MCF 10A (cell line): Measurements from ENCODE around the gene TCTN1. TPM values are rescaled to one million over a fixed set of nuclear protein-coding genes. Genes with fewer than 3 reads are reported as not detected.

Source experiments
- BruUV-seq: library from RNA; stranded (reverse); fragments of 400-500 nt; replicated peaks from 2 replicates; lab custom pipeline; 2021; lab: Mats Ljungman, UMichigan
- CTCF ChIA-PET: fragments of 300-600 bp; sonication (Branson Sonifier 250); formaldehyde crosslinking; extraction: SDS; loops from one replicate; lab custom pipeline; 2021; ENCODE audit warnings: antibody characterized with exemption, inconsistent platforms; lab: Yijun Ruan, JAX
- POLR2A ChIA-PET: fragments of 300-600, 350-650 bp; sonication (Branson Sonifier 250); formaldehyde crosslinking; extraction: SDS; loops from one replicate; lab custom pipeline; 2020; ENCODE audit warnings: antibody characterized with exemption, inconsistent platforms; lab: Yijun Ruan, JAX
- DNase-seq: peaks from one replicate; pipeline ENCODE4 v3.0.0-alpha.2; 2018; ENCODE audit not compliant: unreplicated experiment
- H3K27ac Mint-ChIP-seq: one replicate; pipeline ENCODE4 v1.8.0; 2022; ENCODE audit warnings: mild to moderate bottlenecking, low read depth, mixed read lengths; ENCODE audit not compliant: unreplicated experiment
- H3K27me3 Mint-ChIP-seq: one replicate; pipeline ENCODE4 v1.8.0; 2022; ENCODE audit warnings: mixed read lengths; ENCODE audit not compliant: insufficient read depth, unreplicated experiment
- H3K36me3 Mint-ChIP-seq: one replicate; pipeline ENCODE4 v1.8.0; 2022; ENCODE audit warnings: mild to moderate bottlenecking, moderate library complexity, mixed read lengths; ENCODE audit not compliant: insufficient read depth, unreplicated experiment
- H3K4me1 Mint-ChIP-seq: one replicate; pipeline ENCODE4 v1.8.0; 2022; ENCODE audit warnings: mixed read lengths; ENCODE audit not compliant: insufficient read depth, unreplicated experiment
- H3K4me3 Mint-ChIP-seq: one replicate; pipeline ENCODE4 v1.8.0; 2022; ENCODE audit warnings: mild to moderate bottlenecking, moderate library complexity, mixed read lengths; ENCODE audit not compliant: unreplicated experiment
- H3K9me3 Mint-ChIP-seq: one replicate; pipeline ENCODE4 v1.8.0; 2022; ENCODE audit warnings: mixed read lengths; ENCODE audit not compliant: unreplicated experiment
- CTCF ChIP-seq: fragments of 200-600 bp; IDR thresholded peaks from one replicate; pipeline ENCODE4 v1.8.0; 2022; ENCODE audit warnings: antibody characterized with exemption, mild to moderate bottlenecking; ENCODE audit not compliant: unreplicated experiment
- intact Hi-C: fragments of 100-400 bp; cut with micrococcal nuclease; formaldehyde crosslinking; loops from 2 replicates; pipeline ENCODE4 v1.14.1; 2022
- total RNA-seq: library from RNA; stranded (reverse); gene quantifications from 2 replicates; pipeline ENCODE4 v1.2.3, GENCODE V29; 2022

The TCTN1 gene
- total RNA-seq, 1 experiment from 2014 or later = 36.5 TPM

- intact Hi-C loops = no loop called here
Observed at GRCh38 chr12:110619534-110619953, 5.6 kb downstream of the TCTN1 start.

GRCh38 chr12:110622582-110622981, 8.7 kb downstream of the TCTN1 start:
- H3K27me3 Mint-ChIP-seq = no peaks in the 10 kb centered on the region
- no peak for DNase-seq
- CTCF ChIA-PET = no interaction called here
- intact Hi-C loops = no loop called here
- H3K27ac Mint-ChIP-seq = no peak overlapping the region
- H3K9me3 Mint-ChIP-seq = no peaks in the 10 kb centered on the region
- no peak for TF ChIP-seq CTCF
- no TSS peak for BruUV-seq
- H3K4me3 Mint-ChIP-seq = no peak overlapping the region
- POLR2A ChIA-PET = interaction anchor here (0.7 to 1.2 kb wide), 2 partner anchors 12 to 188 kb away, joined by 3 read pairs; no protein-coding TSS in a partner anchor
- H3K4me1 Mint-ChIP-seq = no peaks in the 10 kb centered on the region
- peaks cover 40% of the 10 kb centered on the region for H3K36me3 Mint-ChIP-seq

More at GRCh38 chr12:110619534-110619953, 5.6 kb downstream of the TCTN1 start:
- H3K9me3 Mint-ChIP-seq = no peaks in the 10 kb centered on the region
- H3K4me3 Mint-ChIP-seq = no peak overlapping the region
- H3K27ac Mint-ChIP-seq = no peak overlapping the region
- ChIA-PET POLR2A (no interaction called here), CTCF (interaction anchor here (0.6 to 1.0 kb wide), 2 partner anchors 73 to 150 kb away, joined by 4 read pairs; no protein-coding TSS in a partner anchor)
- no peaks in the 10 kb centered on the region for H3K27me3 Mint-ChIP-seq
- H3K4me1 Mint-ChIP-seq = no peaks in the 10 kb centered on the region
- peak; percentile 2 for DNase-seq
- no peak for TF ChIP-seq CTCF
- BruUV-seq = no TSS peak
- peaks cover 26% of the 10 kb centered on the region for H3K36me3 Mint-ChIP-seq

- Mint-ChIP-seq H3K27me3 (no peaks in the 10 kb centered on the region), H3K4me3 (no peak overlapping the region), H3K9me3 (no peaks in the 10 kb centered on the region), H3K36me3 (peaks cover 53% of the 10 kb centered on the region), H3K4me1 (no peaks in the 10 kb centered on the region), H3K27ac (no peak overlapping the region)
- ChIA-PET CTCF (interaction anchor here (1.3 kb wide), 1 partner anchor 12 kb away, joined by 3 read pairs; no protein-coding TSS in a partner anchor), POLR2A (no interaction called here)
- BruUV-seq = no TSS peak
- TF ChIP-seq CTCF = no peak
- intact Hi-C loops = no loop called here
- DNase-seq = no peak
Observed at GRCh38 chr12:110627500-110628195, 13.7 kb downstream of the TCTN1 start.

GRCh38 chr12:110635055-110635454, 21.1 kb downstream of the TCTN1 start:
- intact Hi-C loops = no loop called here
- H3K27ac Mint-ChIP-seq = no peak overlapping the region
- H3K27me3 Mint-ChIP-seq = no peaks in the 10 kb centered on the region
- BruUV-seq = no TSS peak
- H3K4me3 Mint-ChIP-seq = no peak overlapping the region
- no peak for TF ChIP-seq CTCF
- peaks cover 23% of the 10 kb centered on the region for H3K36me3 Mint-ChIP-seq
- no peak for DNase-seq
- H3K4me1 Mint-ChIP-seq = peaks cover 11% of the 10 kb centered on the region
- no peaks in the 10 kb centered on the region for H3K9me3 Mint-ChIP-seq
- CTCF ChIA-PET = interaction anchor here (0.7 kb wide), 1 partner anchor 11 kb away, joined by 4 read pairs; no protein-coding TSS in a partner anchor
- POLR2A ChIA-PET = interaction anchor here (1.4 to 1.5 kb wide), 2 partner anchors 12 to 14 kb away, joined by 3 read pairs; no protein-coding TSS in a partner anchor
